Thyroid gland (tissue), 4 donors: ENCODE results near the gene PLXNA4. TPM values are rescaled to one million over a fixed set of nuclear protein-coding genes. Genes with fewer than 3 reads are reported as not detected.

Source experiments
- DNase-seq, 2 donors: peaks; one replicate each; pipeline ENCODE4 v3.0.0-alpha.2; 2019
- H3K27ac ChIP-seq, 3 donors: fragments of 200-600 bp; sonication (generic); 1 replicate in 2 of 3; 2 replicates in 1 of 3; pipeline ENCODE4 v1.5.1; 2016 to 2019; ENCODE audit warnings: mild to moderate bottlenecking in 1 of 3, moderate library complexity in 1 of 3
- H3K27me3 ChIP-seq: fragments of 200-600 bp; sonication (generic); one replicate; pipeline ENCODE4 v1.5.1; 2019
- H3K36me3 ChIP-seq, 2 donors: fragments of 200-600 bp; sonication (generic); one replicate each; pipeline ENCODE4 v1.5.1; 2016 to 2019
- H3K4me1 ChIP-seq, 2 donors: fragments of 200-600 bp; sonication (generic); one replicate each; pipeline ENCODE4 v1.5.1; 2017 to 2019
- H3K4me3 ChIP-seq, 3 donors: fragments of 200-600 bp; sonication (generic); replicated peaks in 1 of 3; 1 replicate in 2 of 3; 2 replicates in 1 of 3; pipeline ENCODE4 v1.5.1; 2016; ENCODE audit warnings: mild to moderate bottlenecking in 1 of 3
- H3K9me3 ChIP-seq: fragments of 200-600 bp; sonication (generic); one replicate; pipeline ENCODE4 v1.5.1; 2017
- CTCF ChIP-seq, 6 experiments: fragments of 200-600 bp in 3 of 6; fragments of 450-650 bp in 3 of 6; sonication (generic) in 3 of 6; IDR thresholded peaks; one replicate each; pipeline ENCODE4 v1.5.1; 2016 to 2019; ENCODE audit warnings: antibody characterized with exemption in 6 of 6, mild to moderate bottlenecking in 2 of 6, inconsistent platforms in 1 of 6, moderate library complexity in 1 of 6
- POLR2A ChIP-seq, 2 donors: fragments of 450-650 bp; IDR thresholded peaks; one replicate each; pipeline ENCODE4 v1.6.1; 2017; ENCODE audit warnings: antibody characterized with exemption in 2 of 2, mild to moderate bottlenecking in 2 of 2, moderate library complexity in 1 of 2
- WGBS, 2 donors: methylation state at CpG; one replicate each; pipeline ENCODE4 v1.1.5; 2017; 5-methylcytosine and 5-hydroxymethylcytosine counted together
- intact Hi-C: fragments of 100-400 bp; cut with DNase I; formaldehyde crosslinking; loops from one replicate; pipeline ENCODE4 v1.15.1; 2023
- total RNA-seq, 4 donors: library from RNA; depleted of rRNA; stranded (reverse); fragments of >200 nt; gene quantifications; one replicate each; pipeline ENCODE4 v1.2.3, GENCODE V29; 2016

Gene PLXNA4
- total RNA-seq, 4 donors from 2014 or later = 1.3 to 8.3 (median 2.4) TPM

GRCh38 chr7:132239422-132239994 lies 336.8 kb downstream of the PLXNA4 start:
- no peak for DNase-seq
- Histone ChIP-seq H3K4me1 (peaks cover 4 to 25% of the 10 kb centered on the region in 2 donors), H3K36me3 (no peaks in the 10 kb centered on the region), H3K27me3 (no peaks in the 10 kb centered on the region), H3K4me3 (no peak overlapping the region), H3K9me3 (no peaks in the 10 kb centered on the region), H3K27ac (no peak overlapping the region)
- TF ChIP-seq CTCF (IDR thresholded peaks at IDR 0.05) = no peak
- no peak for TF ChIP-seq POLR2A (IDR thresholded peaks at IDR 0.05)
- intact Hi-C loops = no loop called here
- 38 to 61% methylated on average over 5 of the region's 5 CpGs for WGBS, 2 donors

- TF ChIP-seq CTCF (IDR thresholded peaks at IDR 0.05) = no peak
- TF ChIP-seq POLR2A (IDR thresholded peaks at IDR 0.05) = no peak
- Histone ChIP-seq H3K9me3 (no peaks in the 10 kb centered on the region), H3K27me3 (no peaks in the 10 kb centered on the region), H3K4me1 (peaks cover 3 to 14% of the 10 kb centered on the region in 2 donors), H3K36me3 (no peaks in the 10 kb centered on the region), H3K4me3 (no peak overlapping the region), H3K27ac (no peak overlapping the region)
- intact Hi-C loops = no loop called here
- no peak for DNase-seq
Observed at GRCh38 chr7:132234711-132235110, 341.6 kb downstream of the PLXNA4 start.

- Histone ChIP-seq H3K36me3 (no peaks in the 10 kb centered on the region), H3K9me3 (no peaks in the 10 kb centered on the region), H3K27ac (no peak overlapping the region), H3K4me1 (no peaks in the 10 kb centered on the region), H3K4me3 (no peak overlapping the region), H3K27me3 (no peaks in the 10 kb centered on the region)
- intact Hi-C loops = no loop called here
- WGBS, 2 donors = 75 to 77% methylated on average over 3 of the region's 3 CpGs
- no peak for DNase-seq
- no peak for TF ChIP-seq POLR2A (IDR thresholded peaks at IDR 0.05)
- no peak for TF ChIP-seq CTCF (IDR thresholded peaks at IDR 0.05)
Observed at GRCh38 chr7:132232406-132232805, 343.9 kb downstream of the PLXNA4 start.

- Histone ChIP-seq H3K36me3 (no peaks in the 10 kb centered on the region), H3K4me3 (no peak overlapping the region), H3K4me1 (no peaks in the 10 kb centered on the region), H3K9me3 (no peaks in the 10 kb centered on the region), H3K27me3 (no peaks in the 10 kb centered on the region), H3K27ac (no peak overlapping the region)
- TF ChIP-seq CTCF (IDR thresholded peaks at IDR 0.05) (no peak), POLR2A (IDR thresholded peaks at IDR 0.05) (no peak)
- 86 to 90% methylated on average over 7 of the region's 7 CpGs for WGBS, 2 donors
- no peak for DNase-seq
- intact Hi-C loops = no loop called here
Observed at GRCh38 chr7:132230462-132230861, 345.8 kb downstream of the PLXNA4 start.

- 92 to 96% methylated on average over 14 of the region's 14 CpGs for WGBS, 2 donors
Observed at GRCh38 chr7:132228240-132228639, 348.0 kb downstream of the PLXNA4 start.

More at GRCh38 chr7:132228240-132228639, 348.0 kb downstream of the PLXNA4 start:
- H3K4me3 ChIP-seq = no peak overlapping the region
- H3K36me3 ChIP-seq = no peaks in the 10 kb centered on the region
- no peaks in the 10 kb centered on the region for H3K27me3 ChIP-seq
- no peak overlapping the region for H3K27ac ChIP-seq
- TF ChIP-seq CTCF (IDR thresholded peaks at IDR 0.05) (no peak), POLR2A (IDR thresholded peaks at IDR 0.05) (no peak)
- intact Hi-C loops = no loop called here
- H3K9me3 ChIP-seq = no peaks in the 10 kb centered on the region
- no peaks in the 10 kb centered on the region for H3K4me1 ChIP-seq
- DNase-seq = no peak
